ENCODE results near the gene IRAG1. TPM values are rescaled to one million over a fixed set of nuclear protein-coding genes. Genes with fewer than 3 reads are reported as not detected.

The IRAG1 gene
- total RNA-seq, 6 experiments from 2014 or later, result 35.5 to 73.3 (median 38.2) TPM

DNA sequence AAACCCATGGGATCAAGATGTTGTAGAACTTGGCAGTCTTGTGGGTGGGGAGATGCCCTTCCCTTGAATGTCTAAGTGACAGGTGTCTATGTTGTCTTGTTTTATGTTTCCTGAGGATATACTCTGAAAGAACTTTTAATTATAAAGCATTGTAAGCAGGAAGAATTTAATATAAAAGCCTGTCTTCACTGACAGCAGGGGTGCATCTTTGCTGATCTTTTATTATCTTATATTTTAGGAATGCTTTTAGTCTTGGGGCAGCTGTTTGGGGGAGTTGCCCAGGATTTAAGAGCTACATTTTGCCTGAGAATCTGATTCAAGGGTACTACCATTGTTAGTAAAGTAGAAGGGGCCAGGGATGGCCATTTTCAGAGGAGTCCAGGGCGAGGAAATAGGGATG is 43.4 kb downstream of the IRAG1 start:
- no peaks in the 10 kb centered on the region for H3K9me3 Mint-ChIP-seq
- peaks cover 16% of the 10 kb centered on the region for H3K36me3 Mint-ChIP-seq (ENCODE audit: low read depth)
- H3K4me3 Mint-ChIP-seq, result no peak overlapping the region
- H3K27ac Mint-ChIP-seq, result no peak overlapping the region
- H3K4me1 Mint-ChIP-seq (ENCODE audit: low read depth), result peaks cover 52% of the 10 kb centered on the region
- no peak for DNase-seq
- H3K27me3 Mint-ChIP-seq (ENCODE audit: insufficient read depth), result no peaks in the 10 kb centered on the region; the same call in 1 of the 2 replicates
- TF ChIP-seq, protein P1, sequence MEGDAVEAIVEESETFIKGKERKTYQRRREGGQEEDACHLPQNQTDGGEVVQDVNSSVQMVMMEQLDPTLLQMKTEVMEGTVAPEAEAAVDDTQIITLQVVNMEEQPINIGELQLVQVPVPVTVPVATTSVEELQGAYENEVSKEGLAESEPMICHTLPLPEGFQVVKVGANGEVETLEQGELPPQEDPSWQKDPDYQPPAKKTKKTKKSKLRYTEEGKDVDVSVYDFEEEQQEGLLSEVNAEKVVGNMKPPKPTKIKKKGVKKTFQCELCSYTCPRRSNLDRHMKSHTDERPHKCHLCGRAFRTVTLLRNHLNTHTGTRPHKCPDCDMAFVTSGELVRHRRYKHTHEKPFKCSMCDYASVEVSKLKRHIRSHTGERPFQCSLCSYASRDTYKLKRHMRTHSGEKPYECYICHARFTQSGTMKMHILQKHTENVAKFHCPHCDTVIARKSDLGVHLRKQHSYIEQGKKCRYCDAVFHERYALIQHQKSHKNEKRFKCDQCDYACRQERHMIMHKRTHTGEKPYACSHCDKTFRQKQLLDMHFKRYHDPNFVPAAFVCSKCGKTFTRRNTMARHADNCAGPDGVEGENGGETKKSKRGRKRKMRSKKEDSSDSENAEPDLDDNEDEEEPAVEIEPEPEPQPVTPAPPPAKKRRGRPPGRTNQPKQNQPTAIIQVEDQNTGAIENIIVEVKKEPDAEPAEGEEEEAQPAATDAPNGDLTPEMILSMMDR (IDR thresholded peaks at IDR 0.05), result no peak

DNA sequence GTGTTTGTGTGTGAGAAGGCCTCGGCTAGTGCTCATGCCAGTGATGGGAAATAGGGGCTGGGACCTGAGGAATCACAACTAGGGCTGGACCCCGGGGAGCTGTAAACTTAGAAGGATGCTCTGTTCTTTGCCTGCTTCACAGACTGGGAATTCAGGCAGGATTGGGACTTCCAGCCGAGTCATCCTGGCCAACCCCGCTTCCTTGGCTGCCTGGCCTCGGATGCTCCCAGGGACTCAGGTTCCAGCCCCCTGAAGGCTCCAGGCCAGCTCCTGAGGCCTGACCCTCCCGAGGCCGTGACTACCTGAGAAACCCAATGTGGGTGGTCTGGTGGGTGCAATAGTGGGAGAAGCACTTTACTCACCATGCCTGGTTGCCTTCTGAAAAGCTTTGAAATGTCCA is 44.7 kb downstream of the IRAG1 start:
- no peak for DNase-seq
- 0 out of 2 replicates have a peak overlapping the region, but pooled peaks have one; percentile 14 for H3K27ac Mint-ChIP-seq
- H3K4me3 Mint-ChIP-seq, result no peak overlapping the region

GRCh38 chr11:10646681-10647355 is 46.7 kb downstream of the IRAG1 start:
- H3K36me3 Mint-ChIP-seq (ENCODE audit: low read depth), result peaks cover 24% of the 10 kb centered on the region
- no peak overlapping the region for H3K4me3 Mint-ChIP-seq
- TF ChIP-seq, protein P1 (IDR thresholded peaks at IDR 0.05), result no peak
- peak overlapping the region; percentile 10; the same call in 1 of the 2 replicates for H3K27ac Mint-ChIP-seq
- H3K4me1 Mint-ChIP-seq (ENCODE audit: low read depth), result peaks cover 30% of the 10 kb centered on the region
- DNase-seq, result no peak
- no peaks in the 10 kb centered on the region for H3K9me3 Mint-ChIP-seq
- H3K27me3 Mint-ChIP-seq (ENCODE audit: insufficient read depth), result no peaks in the 10 kb centered on the region; the same call in 1 of the 2 replicates

More for the DNA sequence above, 44.7 kb downstream of the IRAG1 start:
- Mint-ChIP-seq H3K27me3 (ENCODE audit: insufficient read depth) (no peaks in the 10 kb centered on the region; the same call in 1 of the 2 replicates), H3K4me1 (ENCODE audit: low read depth) (peaks cover 39% of the 10 kb centered on the region), H3K36me3 (ENCODE audit: low read depth) (peaks cover 21% of the 10 kb centered on the region), H3K9me3 (no peaks in the 10 kb centered on the region)
- TF ChIP-seq, protein P1 (IDR thresholded peaks at IDR 0.05), result no peak

DNA sequence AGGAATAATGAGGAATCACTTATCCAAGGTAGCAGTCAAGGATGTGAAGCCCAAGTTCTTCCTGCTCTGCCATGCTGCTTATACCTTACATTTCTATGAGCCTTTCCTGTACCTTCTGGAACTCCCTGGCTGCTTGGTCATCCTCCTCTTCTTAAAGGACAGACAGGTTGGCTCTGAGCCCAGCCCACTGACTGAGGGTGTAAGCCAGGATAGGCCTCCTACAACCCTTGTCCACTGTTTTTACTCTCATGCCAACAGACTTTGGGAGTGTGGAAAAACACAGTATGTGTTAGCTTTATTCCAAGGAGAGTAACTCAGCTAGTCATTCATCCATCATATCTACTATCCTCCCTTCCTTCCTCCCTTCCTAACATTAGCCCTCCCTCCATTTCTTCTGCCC is 47.5 kb downstream of the IRAG1 start:
- H3K9me3 Mint-ChIP-seq, result no peaks in the 10 kb centered on the region
- peaks cover 25% of the 10 kb centered on the region for H3K36me3 Mint-ChIP-seq (ENCODE audit: low read depth)
- no peak overlapping the region for H3K27ac Mint-ChIP-seq
- no peaks in the 10 kb centered on the region; the same call in 1 of the 2 replicates for H3K27me3 Mint-ChIP-seq (ENCODE audit: insufficient read depth)
- TF ChIP-seq, protein P1 (IDR thresholded peaks at IDR 0.05), result no peak
- H3K4me3 Mint-ChIP-seq, result no peak overlapping the region
- H3K4me1 Mint-ChIP-seq (ENCODE audit: low read depth), result peaks cover 30% of the 10 kb centered on the region
- DNase-seq, result no peak

GRCh38 chr11:10645212-10645795 is 48.3 kb downstream of the IRAG1 start:
- Mint-ChIP-seq H3K9me3 (no peaks in the 10 kb centered on the region), H3K4me1 (ENCODE audit: low read depth) (peaks cover 30% of the 10 kb centered on the region), H3K27ac (no peak overlapping the region), H3K4me3 (no peak overlapping the region), H3K27me3 (ENCODE audit: insufficient read depth) (no peaks in the 10 kb centered on the region; the same call in 1 of the 2 replicates), H3K36me3 (ENCODE audit: low read depth) (peaks cover 25% of the 10 kb centered on the region)
- DNase-seq, result no peak
- TF ChIP-seq, protein P1 (IDR thresholded peaks at IDR 0.05), result no peak

Other genes starting within 250 kb of the IRAG1 start
- 10 to 100 TPM in 3 of 6 experiments, 1 to 10 TPM in 3; 9.6 to 10.6 (median 10.0) TPM for gene AMPD3, start 238.5 kb downstream of the IRAG1 start, total RNA-seq (2021; fragmentation: NEBNext Ultra II Directional; extraction: Animal tissue kit (Norgen Biotek cat#: 25700))
- gene RNF141, start 152.6 kb downstream of the IRAG1 start, total RNA-seq (2021; fragmentation: NEBNext Ultra II Directional; extraction: Animal tissue kit (Norgen Biotek cat#: 25700)), result 10 to 100 TPM; 41.9 to 55.8 (median 55.1) TPM
- gene LYVE1, start 125.1 kb downstream of the IRAG1 start, total RNA-seq (2021; fragmentation: NEBNext Ultra II Directional; extraction: Animal tissue kit (Norgen Biotek cat#: 25700)), result under 1 TPM in 1 of 6 experiments, not detected in 5; 0.09 TPM
- gene CTR9, start 57.5 kb upstream of the IRAG1 start, total RNA-seq (2021; fragmentation: NEBNext Ultra II Directional; extraction: Animal tissue kit (Norgen Biotek cat#: 25700)), result 10 to 100 TPM; 38.5 to 49.9 (median 44.2) TPM
- 1,000 to 10,000 TPM; 1,163 to 1,334 (median 1,242) TPM for gene EIF4G2, start 115.2 kb upstream of the IRAG1 start, total RNA-seq (2021; fragmentation: NEBNext Ultra II Directional; extraction: Animal tissue kit (Norgen Biotek cat#: 25700))
- gene ZBED5, start 164.3 kb upstream of the IRAG1 start, total RNA-seq (2021; fragmentation: NEBNext Ultra II Directional; extraction: Animal tissue kit (Norgen Biotek cat#: 25700)), result 10 to 100 TPM; 24.0 to 29.0 (median 26.4) TPM

Data from HFFc6 (cell line).